Omental fat pad (tissue), 4 donors: ENCODE measurements around the gene MGAT4B. TPM values are rescaled to one million over a fixed set of nuclear protein-coding genes. Genes with fewer than 3 reads are reported as not detected.
A peak's percentile ranks its signal among the peaks of the same experiment; 100 is the strongest.

Experiments used
- ATAC-seq: fragments of 150-250 bp; one replicate; pipeline ENCODE4 v1.9.1; 2016; ENCODE audit warnings: mild to moderate bottlenecking, moderate library complexity; ENCODE audit not compliant: low FRiP score
- DNase-seq: peaks from one replicate; pipeline ENCODE4 v3.0.0-alpha.2; 2019; ENCODE audit warnings: low spot score
- total RNA-seq, 4 donors: library from RNA; depleted of rRNA; stranded (reverse); fragments of >200 nt; gene quantifications; one replicate each; pipeline ENCODE4 v1.1.0, GENCODE V29; 2016
- TF ChIP-seq, protein P1 (sequence below), 3 donors: fragments of 450-650 bp; IDR thresholded peaks; one replicate each; pipeline ENCODE4 v1.5.1; 2016 to 2017; ENCODE audit warnings: antibody characterized with exemption in 3 of 3, mild to moderate bottlenecking in 3 of 3, moderate library complexity in 2 of 3

MGAT4B gene
- total RNA-seq, 4 donors from 2014 or later: 67.6 to 90.1 (median 73.9) TPM

DNA sequence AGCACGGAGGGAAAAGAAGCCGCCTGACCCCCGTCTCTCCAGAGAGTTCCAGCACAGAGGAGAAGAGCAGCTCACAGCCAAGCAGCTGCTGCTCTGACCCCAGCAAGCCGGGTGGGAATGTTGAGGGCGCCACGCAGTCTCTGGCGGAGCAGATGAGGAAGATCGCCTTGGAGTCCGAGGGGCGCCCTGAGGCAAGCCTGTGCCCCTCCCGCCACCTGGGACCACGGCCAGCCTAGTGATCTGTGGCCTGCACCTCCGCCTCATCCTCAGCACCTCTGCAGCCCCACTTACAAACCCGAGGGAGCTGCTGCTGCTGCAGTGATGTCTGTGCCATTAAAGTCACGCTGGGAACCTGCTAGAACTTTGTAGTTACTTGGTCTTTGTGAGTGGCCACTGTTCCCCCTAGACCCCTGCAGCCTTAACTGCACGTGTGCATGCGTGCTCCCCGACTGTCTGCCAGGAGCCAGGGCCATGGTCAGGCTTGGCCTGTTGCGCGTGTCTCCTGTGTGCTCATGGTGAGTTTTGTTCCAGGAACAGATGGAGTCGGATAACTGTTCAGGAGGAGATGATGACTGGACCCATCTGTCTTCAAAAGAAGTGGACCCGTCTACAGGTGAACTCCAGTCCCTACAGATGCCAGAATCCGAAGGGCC is 26.5 kb upstream of the MGAT4B start:
- ATAC-seq: no peak
- no peak for DNase-seq
- TF ChIP-seq, protein P1, sequence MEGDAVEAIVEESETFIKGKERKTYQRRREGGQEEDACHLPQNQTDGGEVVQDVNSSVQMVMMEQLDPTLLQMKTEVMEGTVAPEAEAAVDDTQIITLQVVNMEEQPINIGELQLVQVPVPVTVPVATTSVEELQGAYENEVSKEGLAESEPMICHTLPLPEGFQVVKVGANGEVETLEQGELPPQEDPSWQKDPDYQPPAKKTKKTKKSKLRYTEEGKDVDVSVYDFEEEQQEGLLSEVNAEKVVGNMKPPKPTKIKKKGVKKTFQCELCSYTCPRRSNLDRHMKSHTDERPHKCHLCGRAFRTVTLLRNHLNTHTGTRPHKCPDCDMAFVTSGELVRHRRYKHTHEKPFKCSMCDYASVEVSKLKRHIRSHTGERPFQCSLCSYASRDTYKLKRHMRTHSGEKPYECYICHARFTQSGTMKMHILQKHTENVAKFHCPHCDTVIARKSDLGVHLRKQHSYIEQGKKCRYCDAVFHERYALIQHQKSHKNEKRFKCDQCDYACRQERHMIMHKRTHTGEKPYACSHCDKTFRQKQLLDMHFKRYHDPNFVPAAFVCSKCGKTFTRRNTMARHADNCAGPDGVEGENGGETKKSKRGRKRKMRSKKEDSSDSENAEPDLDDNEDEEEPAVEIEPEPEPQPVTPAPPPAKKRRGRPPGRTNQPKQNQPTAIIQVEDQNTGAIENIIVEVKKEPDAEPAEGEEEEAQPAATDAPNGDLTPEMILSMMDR (IDR thresholded peaks at IDR 0.05): no peak

DNA sequence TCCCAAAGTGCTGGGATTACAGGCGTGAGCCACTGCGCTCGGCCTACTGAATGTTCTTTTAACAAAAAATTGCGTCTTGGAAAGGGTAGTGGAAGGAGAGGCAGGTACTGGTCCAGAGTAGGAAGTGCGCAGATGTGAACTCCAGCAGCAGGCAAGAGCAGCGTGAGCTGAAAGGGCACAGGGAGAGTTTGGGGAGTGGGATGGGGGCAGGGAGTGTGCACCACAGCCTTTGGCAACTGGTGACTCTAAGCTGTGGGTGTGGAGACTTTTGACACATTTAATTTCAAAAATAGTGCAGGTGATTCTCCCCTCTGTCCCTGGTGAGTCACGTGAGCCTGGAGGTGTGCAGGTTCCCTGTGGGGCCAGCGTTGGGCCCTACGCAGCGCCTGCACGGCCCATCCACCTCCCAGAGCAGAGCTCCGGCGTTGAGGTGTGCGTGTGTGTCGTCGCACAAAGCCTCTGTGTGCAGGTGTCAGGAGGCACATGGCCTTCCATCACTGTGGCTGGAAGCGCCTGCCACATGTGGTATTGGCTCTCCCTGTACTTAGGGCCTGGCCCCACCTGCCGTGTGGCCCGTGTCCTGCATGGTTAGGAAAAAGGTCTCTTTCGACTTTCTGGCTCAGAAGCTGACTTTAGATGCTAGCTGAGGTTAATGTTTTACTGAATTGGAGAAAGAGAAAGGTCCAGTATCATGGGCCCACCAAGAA is 25.5 kb upstream of the MGAT4B start:
- TF ChIP-seq, protein P1 (IDR thresholded peaks at IDR 0.05): no peak
- ATAC-seq: no peak
- peak; percentile 7 for DNase-seq

DNA sequence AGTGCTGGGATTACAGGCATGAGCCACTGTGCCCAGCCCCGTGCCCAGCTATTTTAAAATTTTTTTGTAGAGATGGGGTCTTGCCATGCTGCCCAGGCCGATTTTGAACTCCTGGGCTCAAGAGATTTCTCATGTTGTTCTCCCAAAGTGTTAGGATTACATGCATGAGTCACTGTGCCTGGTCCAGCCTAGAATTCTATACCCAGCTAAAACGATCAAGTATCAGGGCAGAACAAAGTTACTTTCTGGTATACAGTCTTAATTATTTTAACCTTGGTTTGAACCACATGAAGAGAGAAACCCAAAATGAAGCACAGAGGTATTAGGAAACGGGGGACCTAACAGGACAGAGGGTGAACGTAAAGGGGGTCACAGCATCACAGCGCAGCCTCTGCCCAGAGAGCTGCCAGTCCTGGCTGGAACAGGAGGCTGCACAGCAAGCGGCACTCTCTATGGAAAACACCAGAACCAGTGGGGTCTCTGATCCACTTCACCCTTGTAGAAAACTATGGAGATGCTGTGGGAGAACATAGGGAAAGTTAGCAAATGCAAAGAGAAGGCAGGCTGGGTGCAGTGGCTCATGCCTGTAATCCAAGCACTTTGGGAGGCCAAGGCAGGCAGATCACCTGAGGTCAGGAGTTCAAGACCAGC is 24.3 kb upstream of the MGAT4B start:
- DNase-seq (no peak), ATAC-seq (no peak)
- TF ChIP-seq, protein P1 (IDR thresholded peaks at IDR 0.05): no peak

DNA sequence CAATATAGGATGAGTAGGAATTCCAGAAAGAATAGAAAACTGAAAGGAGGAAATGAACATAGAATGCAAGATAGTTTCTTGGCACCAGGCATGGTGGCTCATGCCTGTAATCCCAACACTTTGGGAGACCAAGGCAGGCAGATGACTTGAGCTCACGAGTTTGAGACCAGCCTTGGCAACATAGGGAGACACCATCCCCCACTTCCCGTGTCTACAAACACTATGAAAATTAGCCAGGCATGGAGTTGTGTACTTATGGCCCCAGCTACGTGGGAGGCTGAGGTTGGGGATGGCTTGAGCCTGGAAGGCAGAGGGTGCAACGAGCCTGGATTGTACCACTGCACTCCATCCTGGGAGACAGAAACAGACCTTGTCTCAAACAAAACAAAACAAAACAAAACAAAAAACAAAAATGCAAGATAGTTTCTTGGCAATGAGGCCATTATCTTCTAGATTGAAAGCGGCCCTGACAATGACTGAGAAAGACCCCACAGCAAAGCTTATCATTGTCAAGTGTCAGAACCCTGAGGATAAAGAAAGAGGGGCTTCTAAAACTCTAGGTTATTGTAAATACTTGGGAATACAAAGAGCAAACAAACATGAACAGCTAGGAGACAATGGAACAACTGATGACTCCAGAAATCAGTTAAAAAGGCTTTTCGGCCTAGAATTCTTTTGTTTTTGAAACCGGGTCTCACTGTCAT is 23.2 kb upstream of the MGAT4B start:
- TF ChIP-seq, protein P1 (IDR thresholded peaks at IDR 0.05): no peak
- no peak for ATAC-seq
- DNase-seq: no peak

DNA sequence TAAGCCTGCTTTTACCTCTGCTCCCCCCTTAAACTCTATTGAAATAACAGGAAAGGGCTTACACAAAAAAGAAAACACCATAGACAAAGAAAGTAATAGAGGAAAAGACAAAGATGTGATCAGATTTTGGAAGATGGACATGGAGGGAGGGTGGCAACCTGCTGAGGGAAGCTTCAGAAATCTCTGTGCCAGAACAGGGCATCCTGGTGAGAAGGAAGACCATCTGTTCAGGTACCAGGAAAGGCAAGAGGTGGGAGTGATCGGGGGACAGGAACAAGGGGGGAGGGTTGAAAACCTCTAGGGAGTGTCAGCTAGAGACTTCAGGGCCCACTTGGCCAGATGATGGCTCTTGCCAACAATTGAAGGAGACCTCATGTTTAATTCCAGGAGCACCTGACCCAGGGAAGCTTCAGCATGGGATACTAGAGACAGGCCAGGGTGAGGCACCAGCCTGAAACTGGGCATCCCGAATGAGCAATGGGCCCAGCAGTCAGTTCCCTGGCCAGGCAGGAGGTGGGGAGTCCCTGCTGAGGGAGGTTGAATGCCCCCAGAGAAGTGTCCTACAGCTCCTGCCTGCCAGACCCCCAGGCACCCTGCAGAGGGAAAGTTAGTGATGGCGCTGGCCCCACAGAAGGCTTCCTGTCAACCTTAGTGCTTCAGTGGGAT is 22.2 kb upstream of the MGAT4B start:
- TF ChIP-seq, protein P1 (IDR thresholded peaks at IDR 0.05): no peak
- ATAC-seq (no peak), DNase-seq (no peak)

DNA sequence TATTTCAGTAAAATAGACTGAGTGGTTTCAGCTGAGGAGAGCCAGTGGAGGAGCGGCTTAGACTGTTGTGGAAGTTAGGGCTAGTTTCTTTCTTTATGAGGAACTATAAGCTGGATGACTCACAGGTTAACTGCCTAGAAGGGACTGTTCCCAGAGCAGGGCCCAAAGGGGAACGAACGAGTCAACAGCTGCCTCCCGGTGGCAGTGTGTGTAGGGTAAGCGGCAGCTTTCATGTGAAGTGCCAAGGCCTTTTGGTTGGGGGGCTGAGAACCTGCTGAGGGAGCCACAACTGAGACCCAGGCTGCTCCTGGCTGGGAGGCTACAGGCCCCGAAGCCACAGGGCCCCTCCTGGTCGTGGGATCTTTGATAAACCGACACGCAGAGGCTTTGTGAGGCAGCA is 21.0 kb upstream of the MGAT4B start:
- DNase-seq (no peak), ATAC-seq (no peak)
- TF ChIP-seq, protein P1 (IDR thresholded peaks at IDR 0.05): no peak
